Adipose tissue (tissue), 3 donors: ENCODE results near the gene CSNK1G2. TPM values are rescaled to one million over a fixed set of nuclear protein-coding genes. Genes with fewer than 3 reads are reported as not detected.

Source experiments
- H3K27ac ChIP-seq: one replicate; pipeline ENCODE4 v1.5.1; 2013; ENCODE audit warnings: low read depth, low read length
- WGBS, 3 donors: extraction: QIAGEN DNeasy Blood & Tissue Kit; methylation state at CpG; one replicate each; pipeline ENCODE4 v1.1.7; 2013; 5-methylcytosine and 5-hydroxymethylcytosine counted together
- polyA plus RNA-seq, 3 donors: library from polyadenylated mRNA; stranded (reverse); fragments of 200-250 nt; gene quantifications; one replicate each; pipeline ENCODE4 v1.2.3, GENCODE V29; 2013
- donor health status: healthy with polysubstance abuse.
- donor health status: Bipolar disorder and iron deficiency.
- donor health status: healthy.

The CSNK1G2 gene
- polyA plus RNA-seq, 3 donors = 24.6 to 73.9 (median 42.8) TPM

GRCh38 chr19:1998712-1999708 lies 58.0 kb downstream of the CSNK1G2 start:
- WGBS, 3 donors = 87 to 94% (median 91%) methylated on average over 52 of the region's 52 CpGs
- H3K27ac ChIP-seq = no peak overlapping the region

- WGBS, 3 donors = 88 to 93% (median 91%) methylated on average over 26 of the region's 26 CpGs
- no peak overlapping the region for H3K27ac ChIP-seq
Measured at GRCh38 chr19:1999856-2000515, 59.0 kb downstream of the CSNK1G2 start.

GRCh38 chr19:2003874-2004273 lies 62.9 kb downstream of the CSNK1G2 start:
- H3K27ac ChIP-seq = no peak overlapping the region
- 93 to 96% (median 95%) methylated on average over 4 of the region's 4 CpGs for WGBS, 3 donors

- 90 to 95% (median 91%) methylated on average over 20 of the region's 20 CpGs for WGBS, 3 donors
- H3K27ac ChIP-seq = no peak overlapping the region
Measured at GRCh38 chr19:2010135-2010668, 69.2 kb downstream of the CSNK1G2 start.

- no peak overlapping the region for H3K27ac ChIP-seq
- WGBS, 3 donors = 93 to 97% (median 93%) methylated on average over 12 of the region's 12 CpGs
Measured at GRCh38 chr19:2011169-2011568, 70.2 kb downstream of the CSNK1G2 start.

- 64 to 88% (median 87%) methylated on average over 18 to 21 of the region's 21 CpGs for WGBS, 3 donors
- no peak overlapping the region for H3K27ac ChIP-seq
Measured at GRCh38 chr19:2012941-2013682, 72.1 kb downstream of the CSNK1G2 start.

GRCh38 chr19:2013683-2013961 lies 72.7 kb downstream of the CSNK1G2 start:
- WGBS, 3 donors = 84 to 89% (median 88%) methylated on average over 6 of the region's 6 CpGs
- H3K27ac ChIP-seq = no peak overlapping the region

GRCh38 chr19:2014131-2014571 lies 73.2 kb downstream of the CSNK1G2 start:
- H3K27ac ChIP-seq = no peak overlapping the region
- WGBS, 3 donors = 70 to 73% (median 71%) methylated on average over 5 of the region's 5 CpGs

GRCh38 chr19:2014731-2015607 lies 74.0 kb downstream of the CSNK1G2 start:
- WGBS, 3 donors = 10 to 13% (median 13%) methylated on average over 32 to 70 of the region's 74 CpGs

GRCh38 chr19:2015608-2015950 lies 74.6 kb downstream of the CSNK1G2 start, which contains the start of gene BTBD2:
TSS of gene BTBD2 (minus strand) at chr19:2015714. CDS start at chr19:2015703, 11 bp downstream.
- no peak within 1 kb of the TSS for H3K27ac ChIP-seq
- WGBS, 3 donors = 0 to 3% (median 1%) methylated on average over 5 to 20 of the region's 20 CpGs

More at GRCh38 chr19:2014731-2015607, 74.0 kb downstream of the CSNK1G2 start:
- no peak overlapping the region for H3K27ac ChIP-seq

- no peak overlapping the region for H3K27ac ChIP-seq
- WGBS, 3 donors = 63 to 73% (median 68%) methylated on average over 22 to 23 of the region's 23 CpGs
Measured at GRCh38 chr19:2016041-2016807, 75.3 kb downstream of the CSNK1G2 start.

GRCh38 chr19:2018752-2019151 lies 77.8 kb downstream of the CSNK1G2 start:
- 90 to 95% (median 93%) methylated on average over 12 to 13 of the region's 13 CpGs for WGBS, 3 donors
- no peak overlapping the region for H3K27ac ChIP-seq

GRCh38 chr19:2021453-2022140 lies 80.6 kb downstream of the CSNK1G2 start:
- WGBS, 3 donors = 89 to 93% (median 89%) methylated on average over 4 of the region's 4 CpGs
- H3K27ac ChIP-seq = no peak overlapping the region

- WGBS, 3 donors = 90 to 98% (median 97%) methylated on average over 2 of the region's 2 CpGs
- H3K27ac ChIP-seq = no peak overlapping the region
Measured at GRCh38 chr19:2022289-2022688, 81.3 kb downstream of the CSNK1G2 start.

GRCh38 chr19:2026770-2027169 lies 85.8 kb downstream of the CSNK1G2 start:
- 83 to 91% (median 91%) methylated on average over 10 of the region's 10 CpGs for WGBS, 3 donors
- no peak overlapping the region for H3K27ac ChIP-seq

GRCh38 chr19:2027361-2027760 lies 86.4 kb downstream of the CSNK1G2 start:
- WGBS, 3 donors = 42 to 65% (median 43%) methylated on average over 9 of the region's 9 CpGs
- no peak overlapping the region for H3K27ac ChIP-seq
